Upper lobe of left lung (tissue), 6 donors: ENCODE measurements around the gene HS6ST1. TPM values are rescaled to one million over a fixed set of nuclear protein-coding genes. Genes with fewer than 3 reads are reported as not detected.

Source experiments
- ATAC-seq, 2 donors: fragments of 200-7000 bp; cut with Tn5 transposase; one replicate each; pipeline ENCODE4 v1.9.1; 2022; ENCODE audit warnings: mild to moderate bottlenecking in 2 of 2, moderate library complexity in 2 of 2; ENCODE audit not compliant: low FRiP score in 2 of 2
- DNase-seq, 2 donors: peaks; one replicate each; pipeline ENCODE4 v3.0.0-alpha.2; 2019 to 2020
- H3K27ac ChIP-seq, 4 donors: fragments of 200-600 bp; sonication (generic); one replicate each; pipeline ENCODE4 v1.5.1; 2016 to 2019
- H3K27me3 ChIP-seq, 4 donors: fragments of 200-600 bp; sonication (generic); one replicate each; pipeline ENCODE4 v1.5.1; 2017 to 2019
- H3K36me3 ChIP-seq, 4 donors: fragments of 200-600 bp; sonication (generic); one replicate each; pipeline ENCODE4 v1.5.1; 2016 to 2019
- H3K4me1 ChIP-seq, 4 donors: fragments of 200-600 bp; sonication (generic); one replicate each; pipeline ENCODE4 v1.5.1; 2018 to 2019
- H3K4me3 ChIP-seq, 4 donors: fragments of 200-600 bp; sonication (generic); one replicate each; pipeline ENCODE4 v1.5.1; 2017 to 2019; ENCODE audit warnings: mild to moderate bottlenecking in 2 of 4, moderate library complexity in 1 of 4
- H3K9me3 ChIP-seq, 4 donors: fragments of 200-600 bp; sonication (generic); one replicate each; pipeline ENCODE4 v1.5.1; 2018 to 2019
- EP300 ChIP-seq, 4 donors: sonication (generic); formaldehyde crosslinking; IDR thresholded peaks; one replicate each; pipeline ENCODE4 v1.5.1; 2017; ENCODE audit warnings: antibody characterized with exemption in 4 of 4, control low read depth in 2 of 4
- POLR2A ChIP-seq, 4 donors: fragments of 450-650 bp; IDR thresholded peaks; one replicate each; pipeline ENCODE4 v1.5.1; 2016 to 2017; ENCODE audit warnings: antibody characterized with exemption in 4 of 4, mild to moderate bottlenecking in 2 of 4
- POLR2AphosphoS5 ChIP-seq, 2 donors: sonication (generic); formaldehyde crosslinking; IDR thresholded peaks; one replicate each; pipeline ENCODE4 v1.5.1; 2017; ENCODE audit warnings: antibody characterized with exemption in 2 of 2
- WGBS, 2 donors: methylation state at CpG; one replicate each; pipeline ENCODE4 v1.1.5; 2017 to 2018; 5-methylcytosine and 5-hydroxymethylcytosine counted together
- total RNA-seq, 6 donors: library from RNA; depleted of rRNA in 4 of 6; stranded (reverse); fragments of >200 nt in 4 of 6; gene quantifications; one replicate each; pipeline versions ENCODE4 v1.1.0 to v1.2.1, GENCODE V29; 2016 to 2021
- TF ChIP-seq, protein P1 (sequence below), 6 experiments: fragments of 450-650 bp in 4 of 6; fragments of 200-600 bp in 2 of 6; sonication (generic) in 2 of 6; IDR thresholded peaks; one replicate each; pipeline ENCODE4 v1.5.1; 2016 to 2019; ENCODE audit warnings: antibody characterized with exemption in 6 of 6
- donor health status: DM: no; HTN: no; CAD: no; lungs with moderate emphysema.
- donor health status: DM: no; HTN: yes; CAD: no; lungs with severe emphysema.

The HS6ST1 gene, protein sequence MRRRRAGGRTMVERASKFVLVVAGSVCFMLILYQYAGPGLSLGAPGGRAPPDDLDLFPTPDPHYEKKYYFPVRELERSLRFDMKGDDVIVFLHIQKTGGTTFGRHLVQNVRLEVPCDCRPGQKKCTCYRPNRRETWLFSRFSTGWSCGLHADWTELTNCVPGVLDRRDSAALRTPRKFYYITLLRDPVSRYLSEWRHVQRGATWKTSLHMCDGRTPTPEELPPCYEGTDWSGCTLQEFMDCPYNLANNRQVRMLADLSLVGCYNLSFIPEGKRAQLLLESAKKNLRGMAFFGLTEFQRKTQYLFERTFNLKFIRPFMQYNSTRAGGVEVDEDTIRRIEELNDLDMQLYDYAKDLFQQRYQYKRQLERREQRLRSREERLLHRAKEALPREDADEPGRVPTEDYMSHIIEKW
- 10 to 100 TPM; 24.0 to 96.8 (median 37.0) TPM for total RNA-seq

DNA sequence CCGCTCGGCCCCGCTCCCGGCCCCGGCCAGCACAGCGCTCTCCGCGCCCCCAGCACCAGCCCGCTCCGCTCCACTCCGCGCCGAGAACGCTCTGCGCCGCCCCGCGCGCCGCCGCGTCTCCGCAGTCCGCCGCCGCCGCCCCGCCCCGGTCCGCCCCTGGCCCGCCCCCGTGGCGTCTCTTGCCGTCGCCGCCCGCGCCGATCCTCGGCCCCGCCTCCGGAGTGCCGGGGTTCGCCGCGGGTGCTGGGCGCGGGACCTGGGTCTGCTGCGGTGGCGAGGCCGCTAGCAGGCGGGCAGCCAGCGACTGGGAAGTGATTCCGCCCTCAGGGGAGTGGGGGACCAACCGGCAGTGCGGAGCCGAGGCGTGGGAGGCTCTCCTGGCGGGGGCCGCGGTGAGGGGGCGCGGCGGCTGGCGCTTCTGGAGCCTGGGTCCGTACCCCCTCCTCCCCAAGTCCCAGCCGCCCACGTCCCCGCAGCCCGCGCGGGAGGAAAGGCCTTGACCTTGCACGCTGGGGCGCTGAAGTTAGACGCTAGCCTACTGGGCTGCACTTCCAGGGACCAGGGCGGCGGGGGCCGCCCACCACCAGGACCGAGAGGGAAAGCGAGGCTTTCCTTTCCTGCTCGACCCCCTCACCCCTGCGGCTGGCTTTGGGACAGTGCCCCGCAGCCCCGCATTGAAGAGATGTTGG is at the start of gene HS6ST1:
TSS of gene HS6ST1 (minus strand) at position 93 of the 689 bp plus-strand sequence. CDS start 305 bp downstream, outside the sequence.
- DNase-seq (peak; percentile 88 to 98), ATAC-seq (peak; percentile 74 to 87)
- peaks cover 0 to 11% (median 0%) of the 10 kb centered on the region in 4 donors for H3K36me3 ChIP-seq
- H3K27me3 ChIP-seq = no peaks in the 10 kb centered on the region
- 0 to 1% methylated on average over 8 to 24 of the region's 84 CpGs for WGBS, 2 donors
- H3K4me3 ChIP-seq = peak within 1 kb of the TSS; percentile 52 to 79 (median 66)
- peaks cover 26 to 64% (median 39%) of the 10 kb centered on the region in 4 donors for H3K4me1 ChIP-seq
- peak within 1 kb of the TSS in 2 of 4 donors; percentile 56 to 67 for H3K27ac ChIP-seq
- TF ChIP-seq, protein P1, sequence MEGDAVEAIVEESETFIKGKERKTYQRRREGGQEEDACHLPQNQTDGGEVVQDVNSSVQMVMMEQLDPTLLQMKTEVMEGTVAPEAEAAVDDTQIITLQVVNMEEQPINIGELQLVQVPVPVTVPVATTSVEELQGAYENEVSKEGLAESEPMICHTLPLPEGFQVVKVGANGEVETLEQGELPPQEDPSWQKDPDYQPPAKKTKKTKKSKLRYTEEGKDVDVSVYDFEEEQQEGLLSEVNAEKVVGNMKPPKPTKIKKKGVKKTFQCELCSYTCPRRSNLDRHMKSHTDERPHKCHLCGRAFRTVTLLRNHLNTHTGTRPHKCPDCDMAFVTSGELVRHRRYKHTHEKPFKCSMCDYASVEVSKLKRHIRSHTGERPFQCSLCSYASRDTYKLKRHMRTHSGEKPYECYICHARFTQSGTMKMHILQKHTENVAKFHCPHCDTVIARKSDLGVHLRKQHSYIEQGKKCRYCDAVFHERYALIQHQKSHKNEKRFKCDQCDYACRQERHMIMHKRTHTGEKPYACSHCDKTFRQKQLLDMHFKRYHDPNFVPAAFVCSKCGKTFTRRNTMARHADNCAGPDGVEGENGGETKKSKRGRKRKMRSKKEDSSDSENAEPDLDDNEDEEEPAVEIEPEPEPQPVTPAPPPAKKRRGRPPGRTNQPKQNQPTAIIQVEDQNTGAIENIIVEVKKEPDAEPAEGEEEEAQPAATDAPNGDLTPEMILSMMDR (IDR thresholded peaks at IDR 0.05) = peak in 1 of 6 experiments; percentile 38
- peak in 1 of 2 donors; percentile 46 for TF ChIP-seq POLR2AphosphoS5 (IDR thresholded peaks at IDR 0.05)
- TF ChIP-seq POLR2A (IDR thresholded peaks at IDR 0.05) = peak in 2 of 4 donors; percentile 18 to 46
- no peak for TF ChIP-seq EP300 (IDR thresholded peaks at IDR 0.05)
- H3K9me3 ChIP-seq = no peaks in the 10 kb centered on the region

DNA sequence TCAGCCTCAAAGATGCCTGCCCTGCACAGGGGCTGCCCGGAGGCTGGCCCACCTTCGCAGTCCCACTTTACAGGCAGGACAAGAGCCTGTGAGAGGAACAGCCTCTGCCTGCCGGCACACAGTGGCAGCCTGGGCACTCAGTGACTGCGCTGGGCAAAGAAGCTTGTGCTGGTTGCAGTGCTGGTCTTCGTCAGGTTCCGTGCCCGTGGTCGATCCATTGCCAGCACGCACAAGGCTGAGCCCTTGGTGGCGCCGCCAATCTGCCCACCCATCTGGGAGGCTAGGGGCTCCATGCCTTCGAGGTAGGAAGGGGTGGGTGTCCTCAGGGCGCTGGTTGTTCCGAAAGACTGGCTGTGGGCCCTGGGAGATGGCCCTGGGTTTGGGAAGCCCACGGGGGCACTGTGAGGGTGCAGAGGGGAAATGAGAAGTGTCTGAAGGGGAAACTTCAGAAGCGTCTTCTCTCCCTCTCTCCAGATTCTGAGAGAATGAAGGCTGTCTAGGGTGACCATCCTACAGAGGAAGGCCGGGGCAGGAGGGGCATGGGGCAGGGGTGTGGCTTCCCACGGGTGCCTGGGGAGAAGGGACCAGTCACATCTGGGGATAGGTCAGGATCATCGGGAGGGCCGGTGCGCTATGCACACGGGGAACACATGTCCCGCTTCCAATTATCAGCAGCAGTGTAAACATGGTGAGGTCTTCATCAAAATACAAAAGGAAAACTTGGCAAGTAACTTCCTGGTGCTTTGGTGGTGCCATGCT is 49.1 kb upstream of the HS6ST1 start:
- WGBS, 2 donors = 93 to 98% methylated on average over 20 to 21 of the region's 23 CpGs
- H3K4me1 ChIP-seq = peaks cover 9 to 22% (median 19%) of the 10 kb centered on the region in 4 donors
- H3K27ac ChIP-seq = peak overlapping the region in 1 of 4 donors; percentile 54
- DNase-seq (peak; percentile 19 to 68), ATAC-seq (no peak)
- H3K9me3 ChIP-seq = no peaks in the 10 kb centered on the region
- no peak for TF ChIP-seq POLR2A (IDR thresholded peaks at IDR 0.05)
- TF ChIP-seq, protein P1 (IDR thresholded peaks at IDR 0.05) = no peak
- no peak for TF ChIP-seq EP300 (IDR thresholded peaks at IDR 0.05)
- H3K4me3 ChIP-seq = no peak overlapping the region
- H3K36me3 ChIP-seq = no peaks in the 10 kb centered on the region
- H3K27me3 ChIP-seq = no peaks in the 10 kb centered on the region

DNA sequence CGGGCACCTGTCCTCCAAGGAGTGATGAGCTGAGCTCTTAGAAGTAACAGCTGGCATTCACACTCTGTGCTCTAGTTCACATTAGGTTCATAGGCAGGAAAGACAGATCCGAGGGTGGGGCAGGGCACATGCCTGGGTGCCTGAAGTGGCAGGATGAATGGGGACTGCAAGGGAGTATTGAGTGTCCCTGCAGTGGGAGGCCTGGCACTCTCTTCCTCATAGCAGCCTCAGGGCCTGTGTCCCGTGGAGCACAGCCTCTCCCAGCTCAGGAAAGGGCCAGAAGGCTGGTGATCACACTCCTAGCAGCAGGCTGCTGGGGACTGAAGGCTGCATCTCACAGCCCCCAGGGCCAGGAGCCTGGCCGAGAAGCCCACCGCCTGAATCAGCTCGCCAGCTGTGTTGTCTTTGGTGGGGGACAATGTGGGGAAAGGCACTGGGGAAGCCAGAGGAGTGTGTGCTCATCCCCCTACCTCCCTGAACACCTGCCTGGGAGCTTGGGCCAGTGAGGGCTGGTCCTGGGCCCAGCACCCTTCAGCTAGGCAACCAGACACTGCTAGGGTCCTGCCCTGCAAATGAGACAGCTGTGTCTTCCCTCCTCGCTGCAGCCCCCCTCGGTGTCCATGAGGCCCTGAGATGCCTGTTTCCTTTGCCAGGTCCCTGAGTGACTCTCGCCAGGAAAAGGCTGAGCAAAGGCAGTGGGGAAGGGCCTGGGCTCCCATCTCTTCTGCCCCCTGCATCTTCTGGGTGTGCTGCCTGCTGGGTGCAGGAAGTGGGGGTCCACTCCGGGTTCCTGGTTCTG is 48.2 kb upstream of the HS6ST1 start:
- Histone ChIP-seq H3K27ac (peak overlapping the region in 2 of 4 donors; percentile 1 to 54), H3K4me1 (peaks cover 9 to 30% (median 21%) of the 10 kb centered on the region in 4 donors), H3K36me3 (no peaks in the 10 kb centered on the region), H3K27me3 (no peaks in the 10 kb centered on the region), H3K9me3 (no peaks in the 10 kb centered on the region), H3K4me3 (no peak overlapping the region)
- ATAC-seq (peak in 1 of 2 donors; percentile 4), DNase-seq (peak in 1 of 2 donors; percentile 40)
- WGBS, 2 donors = 75 to 78% methylated on average over 6 to 8 of the region's 10 CpGs
- TF ChIP-seq EP300 (IDR thresholded peaks at IDR 0.05) (no peak), POLR2A (IDR thresholded peaks at IDR 0.05) (no peak), POLR2AphosphoS5 (IDR thresholded peaks at IDR 0.05) (no peak)
- TF ChIP-seq, protein P1 (IDR thresholded peaks at IDR 0.05) = no peak

DNA sequence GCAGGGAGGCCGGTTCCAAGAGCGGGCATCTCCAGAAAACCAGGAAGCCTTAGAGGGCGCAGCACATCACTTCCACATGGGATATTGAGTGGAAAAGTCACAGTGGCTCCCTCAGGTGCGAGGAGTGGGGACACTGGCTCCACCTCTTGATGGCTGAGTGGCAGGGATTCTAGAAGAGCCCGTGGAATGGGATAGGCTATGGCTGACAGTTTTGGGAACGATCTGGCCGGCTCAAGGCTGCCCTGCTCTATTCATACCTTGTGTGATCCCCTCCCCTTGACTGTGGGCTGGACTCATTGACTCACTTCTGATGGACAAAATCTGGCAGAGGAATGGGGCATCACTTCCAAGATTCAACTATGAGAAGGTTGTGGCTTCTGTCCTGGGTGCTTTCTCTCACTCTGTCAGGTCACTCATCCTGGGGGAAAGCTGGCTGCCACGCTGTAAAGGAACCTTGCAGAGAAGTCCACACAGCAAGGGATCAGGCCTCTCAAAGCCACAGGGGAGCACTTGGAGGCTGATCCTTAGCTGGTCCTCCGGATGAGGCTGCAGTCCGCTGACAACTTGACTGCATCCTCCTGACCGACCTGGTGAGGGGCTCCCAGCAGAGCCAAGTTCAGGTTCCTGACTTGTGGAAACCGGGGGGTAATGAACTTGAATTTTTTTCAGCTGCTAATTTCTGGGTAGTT is 46.7 kb upstream of the HS6ST1 start:
- DNase-seq = peak in 1 of 2 donors; percentile 12
- no peaks in the 10 kb centered on the region for H3K27me3 ChIP-seq
- WGBS, 2 donors = 84 to 91% methylated on average over 7 to 12 of the region's 12 CpGs
- peaks cover 9 to 30% (median 20%) of the 10 kb centered on the region in 4 donors for H3K4me1 ChIP-seq
- no peaks in the 10 kb centered on the region for H3K36me3 ChIP-seq
- no peak for ATAC-seq
- H3K9me3 ChIP-seq = no peaks in the 10 kb centered on the region
- no peak overlapping the region for H3K27ac ChIP-seq
- no peak for TF ChIP-seq EP300 (IDR thresholded peaks at IDR 0.05)
- TF ChIP-seq POLR2A (IDR thresholded peaks at IDR 0.05) = no peak
- TF ChIP-seq POLR2AphosphoS5 (IDR thresholded peaks at IDR 0.05) = no peak
- no peak overlapping the region for H3K4me3 ChIP-seq
